Activated CD8-positive, alpha-beta memory T cell treated with anti-CD3 and anti-CD28 coated beads for 48 hours (primary cell): ENCODE measurements around the gene TXNIP.

Experiments used
- DNase-seq, 3 experiments: peaks; one replicate each; pipeline ENCODE4 v3.0.0-alpha.2; 2020; ENCODE audit warnings: low read depth in 2 of 3, low spot score in 2 of 3

The TXNIP gene

DNA sequence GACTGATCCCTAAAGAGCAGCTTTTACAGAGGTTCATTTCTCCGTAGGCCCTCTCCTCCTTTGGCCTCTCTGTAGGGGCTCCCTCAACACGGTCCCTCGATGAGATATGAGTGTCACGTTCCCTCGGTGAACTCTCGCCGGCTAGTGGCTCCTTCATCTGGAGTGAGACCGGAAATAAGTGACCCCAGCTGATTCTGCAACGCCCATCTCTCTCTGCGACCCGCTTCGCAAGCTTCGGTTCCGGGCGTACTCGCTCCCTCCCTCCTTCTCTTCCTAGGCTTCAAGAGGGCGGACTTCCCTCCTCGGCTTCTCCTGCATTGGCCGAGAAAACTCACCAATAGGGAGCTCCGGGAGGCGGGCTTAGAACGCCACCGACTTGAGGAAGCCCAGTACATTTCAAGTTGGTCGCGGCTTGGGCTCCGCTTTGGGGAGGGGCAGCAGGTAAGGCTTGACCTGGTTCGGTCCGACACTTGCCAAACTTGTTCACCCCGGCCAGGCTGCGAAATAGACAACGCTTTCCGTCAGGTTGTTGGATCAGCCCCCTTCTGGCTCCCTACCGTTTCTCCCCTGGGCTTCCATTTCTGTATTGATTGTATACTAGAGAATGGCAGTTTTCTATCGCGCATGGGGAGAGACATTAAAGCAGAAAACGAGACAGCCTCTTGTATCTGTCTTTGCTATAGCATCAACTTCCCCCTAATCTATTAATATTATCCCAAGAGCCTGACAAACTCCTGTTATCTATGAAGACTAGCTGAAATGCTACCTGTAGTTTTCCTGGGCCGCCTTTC is 31.9 kb downstream of the TXNIP start, which contains the start of the genes ANKRD34A and POLR3GL:
ANKRD34A (minus strand) TSS at position 248 of the 791 bp plus-strand sequence. CDS start 2,816 bp downstream, outside the sequence.
POLR3GL (plus strand) TSS at position 363 of the 791 bp plus-strand sequence. CDS start 10,176 bp downstream, outside the sequence.
- peak; percentile 59 to 74 (median 72) for DNase-seq

DNA sequence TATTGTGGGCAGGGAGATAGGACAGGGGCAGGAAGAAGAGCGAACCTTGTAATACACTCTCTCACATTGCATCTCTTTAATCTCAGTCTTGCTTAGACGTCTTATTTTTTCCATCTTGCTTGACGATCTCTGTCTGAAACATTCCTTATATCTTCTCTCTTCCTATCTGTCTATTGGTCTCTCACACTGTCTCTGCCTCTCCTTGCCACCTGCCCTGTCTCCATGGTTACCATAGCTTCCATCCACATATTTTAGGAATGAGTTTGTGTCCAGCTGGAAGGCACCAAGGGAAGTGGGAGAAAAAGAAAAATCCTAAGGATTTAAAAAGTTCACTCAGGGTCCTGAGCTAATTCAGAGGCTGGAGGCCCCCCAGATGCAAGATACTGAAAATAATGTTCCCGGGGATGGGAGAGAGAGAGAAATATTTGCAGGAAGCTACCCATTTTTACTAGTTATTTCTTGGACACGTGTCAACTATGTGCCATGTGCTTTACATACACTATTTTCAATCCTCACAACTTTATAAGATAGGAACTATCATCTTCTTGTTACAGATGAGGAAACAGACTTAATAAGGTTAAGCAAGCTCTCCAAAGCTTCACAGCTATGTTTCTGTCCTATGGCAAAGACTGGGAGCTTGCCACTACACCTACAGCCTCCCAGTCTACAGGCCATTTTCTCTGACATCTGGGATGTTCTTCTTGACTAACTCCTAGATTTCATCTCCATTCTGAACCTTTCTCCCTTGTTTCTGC is 32.9 kb downstream of the TXNIP start:
- DNase-seq: no peak

DNA sequence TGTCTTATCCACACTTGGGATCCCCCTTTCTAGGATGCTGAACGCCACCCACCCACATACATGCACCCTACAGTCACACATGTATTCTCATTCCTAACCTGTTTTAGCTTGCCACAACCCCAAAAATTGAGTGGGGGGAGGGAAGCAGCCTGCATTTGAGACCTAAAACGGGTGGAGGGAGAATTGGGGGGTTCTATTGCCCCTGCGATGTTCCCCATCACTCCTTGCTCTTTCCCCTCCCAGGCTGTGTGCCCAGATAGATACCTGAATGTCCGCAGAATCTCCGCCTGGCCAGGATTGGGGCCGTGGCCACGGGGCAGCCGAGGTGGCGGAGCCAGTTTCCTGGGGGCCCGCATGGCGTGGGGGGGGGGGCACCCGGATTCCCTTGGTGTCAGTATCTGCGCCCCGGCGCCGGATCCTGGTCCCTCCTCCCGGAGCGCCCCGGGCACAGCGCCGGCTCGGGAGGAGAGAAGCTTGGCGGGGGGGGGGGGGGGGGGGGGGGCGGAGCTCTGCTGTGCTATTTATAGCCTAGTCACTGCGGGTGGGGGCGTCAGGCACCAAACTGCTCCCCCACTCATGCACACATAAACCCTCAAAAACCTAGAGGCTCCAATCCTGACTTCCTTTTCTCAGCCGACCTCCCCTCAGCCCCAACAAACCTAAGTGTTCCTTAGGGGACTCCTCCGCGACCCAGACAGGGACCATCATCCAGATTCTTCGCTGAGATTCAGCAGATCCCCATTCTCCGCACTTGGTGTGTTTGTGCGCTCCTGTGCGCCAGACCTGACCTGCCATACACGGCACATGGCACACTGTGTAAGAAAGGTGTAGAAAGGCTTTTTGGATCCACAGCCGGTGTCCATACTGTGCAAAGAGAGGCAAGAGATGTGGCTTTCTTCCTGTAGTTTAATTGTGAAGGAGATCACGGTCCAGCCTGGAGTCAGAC is 33.9 kb downstream of the TXNIP start:
- peak in 1 of 3 experiments; percentile 36 for DNase-seq

DNA sequence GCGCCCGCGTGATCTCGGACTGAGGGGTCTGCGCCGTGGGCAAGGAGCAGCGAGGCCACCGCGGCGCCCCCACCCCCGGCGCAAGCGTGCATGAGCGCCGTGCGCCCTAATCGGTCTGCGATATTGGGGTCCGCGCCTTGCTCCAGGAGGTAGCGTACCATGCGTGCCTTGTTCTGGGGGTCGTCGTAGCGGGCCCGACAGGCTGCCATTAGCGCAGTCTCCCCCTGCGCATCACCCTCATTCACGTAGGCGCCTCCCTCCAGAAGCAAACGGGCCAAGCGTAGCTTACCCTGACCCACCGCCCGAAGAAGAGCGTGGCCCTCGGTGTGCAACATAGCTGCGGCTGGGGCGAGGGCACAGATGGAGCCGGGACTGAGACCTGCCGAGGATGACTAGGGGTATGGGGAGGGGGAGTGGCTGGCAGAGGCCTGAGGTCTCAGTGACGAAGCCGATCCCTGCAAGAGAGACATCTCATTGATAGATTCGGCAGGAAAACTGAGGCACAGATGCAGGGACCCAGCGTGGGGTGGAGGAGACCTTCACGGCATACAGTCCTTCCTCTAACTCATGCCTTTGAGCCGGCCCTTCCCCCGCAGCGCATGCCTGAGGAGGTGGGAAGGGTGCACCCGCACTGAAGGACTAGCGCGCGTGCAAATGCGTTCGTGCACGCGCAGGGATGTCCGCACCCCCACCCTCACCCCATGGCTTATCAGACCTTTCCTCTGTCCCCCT is 34.8 kb downstream of the TXNIP start:
- DNase-seq: peak in 1 of 3 experiments; percentile 39

DNA sequence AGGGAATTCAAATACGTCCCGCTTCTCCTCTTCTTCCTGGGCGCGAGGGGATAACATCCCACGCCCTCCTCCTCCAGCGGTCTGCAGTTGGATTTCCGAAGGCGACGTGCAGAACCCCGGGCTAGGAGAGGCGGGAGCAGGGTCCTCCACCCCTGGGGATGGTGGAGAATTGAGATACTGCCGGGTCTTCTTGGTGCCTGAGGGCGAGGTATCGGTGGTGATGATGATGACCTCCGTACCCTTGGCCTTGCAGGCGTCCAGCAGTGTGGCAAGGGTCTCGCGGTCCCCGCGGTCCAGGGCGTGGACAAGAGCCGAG is 35.3 kb downstream of the TXNIP start:
- DNase-seq: no peak

DNA sequence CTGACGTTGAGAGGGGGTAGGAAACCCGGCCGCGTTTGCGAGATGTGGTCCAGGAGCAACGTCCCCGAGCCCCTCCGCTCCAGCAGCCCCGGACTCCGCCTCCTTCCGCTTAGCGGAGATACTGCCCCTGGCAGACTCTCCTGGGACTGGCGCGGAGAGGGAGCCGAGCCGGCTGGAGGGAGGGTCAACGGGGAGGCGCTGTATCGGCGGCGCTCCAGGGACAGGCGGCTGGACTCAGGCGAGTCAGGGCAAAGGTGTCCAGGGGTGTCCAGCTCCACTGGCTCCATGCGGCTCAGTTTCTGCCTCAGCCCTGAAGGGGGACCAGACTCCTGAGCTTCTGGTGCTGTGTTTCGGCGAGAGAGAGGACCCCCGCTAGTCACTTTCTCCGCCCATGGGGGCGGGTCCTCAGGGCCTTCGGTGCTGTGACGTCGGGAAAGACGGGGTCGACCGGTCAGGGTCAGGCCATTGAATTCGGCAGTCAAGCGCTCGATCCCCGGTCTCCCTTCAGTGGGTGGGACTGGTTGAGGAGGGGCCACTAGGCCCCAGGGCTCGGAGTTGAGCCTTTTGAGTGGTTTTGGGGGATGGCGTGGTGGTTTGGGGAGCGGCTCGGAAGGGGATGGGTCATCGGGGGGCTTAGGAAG is 35.8 kb downstream of the TXNIP start:
- DNase-seq: no peak

DNA sequence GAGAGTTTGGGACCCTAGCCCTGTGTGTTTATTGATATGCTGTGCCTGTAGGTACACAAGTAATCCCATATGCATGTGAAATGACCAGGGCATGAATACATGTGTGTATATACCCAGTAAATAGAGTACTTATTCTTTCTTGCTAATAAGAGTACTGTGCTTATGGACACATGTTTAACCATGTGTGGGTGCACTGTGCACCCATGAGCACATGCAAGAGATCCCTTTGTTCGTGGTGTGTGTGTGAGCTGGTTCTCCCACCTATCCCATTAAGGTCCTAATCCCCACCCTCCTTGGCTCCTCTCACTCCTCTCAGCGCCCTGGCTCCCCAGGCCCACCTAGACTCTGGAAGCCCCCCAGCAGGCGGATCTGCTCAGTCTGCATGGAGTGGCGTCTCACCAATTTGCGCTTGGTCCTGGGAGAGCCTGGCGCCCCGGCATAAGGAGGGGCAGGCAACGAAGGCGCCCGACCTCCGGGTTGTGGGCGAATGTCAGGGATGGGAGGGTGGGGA is 36.4 kb downstream of the TXNIP start:
- no peak for DNase-seq

DNA sequence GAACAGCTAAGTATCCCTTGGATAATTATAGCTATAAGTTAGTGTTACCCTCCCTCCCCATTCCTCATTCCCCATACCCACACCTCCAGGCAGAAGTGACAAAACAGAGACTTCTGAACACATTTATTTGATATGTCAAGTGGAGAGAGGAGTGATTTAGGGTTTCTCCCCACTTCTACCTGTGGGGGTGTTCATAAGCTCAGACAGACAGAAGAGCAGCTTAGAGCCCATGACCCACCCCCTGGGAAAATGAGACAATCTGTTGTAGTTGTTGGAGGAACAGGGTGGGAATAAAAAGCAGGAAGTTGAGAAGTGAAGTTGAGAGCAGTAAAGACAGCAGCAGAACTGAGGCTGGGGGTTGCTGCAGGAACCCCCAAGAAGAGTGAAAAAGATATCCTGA is 37.0 kb downstream of the TXNIP start:
- no peak for DNase-seq

DNA sequence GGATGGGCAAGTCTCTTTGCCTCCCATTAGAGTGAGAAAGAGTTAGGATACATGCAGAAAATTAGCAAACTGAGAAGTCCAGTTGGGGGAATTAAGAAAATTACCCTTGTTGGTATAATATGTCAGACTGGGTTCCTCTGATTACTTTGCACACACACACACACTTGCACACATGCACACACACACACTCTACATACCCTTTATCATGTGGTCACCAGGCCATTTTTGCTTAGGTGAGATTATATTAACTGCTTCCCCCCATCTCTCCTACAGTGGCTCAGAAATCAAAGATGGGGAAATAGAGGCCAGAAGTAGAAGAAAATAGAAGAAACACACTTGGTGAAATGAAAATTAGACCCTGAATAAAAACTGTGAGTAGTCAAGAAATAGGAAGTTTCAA is 37.6 kb downstream of the TXNIP start:
- no peak for DNase-seq

DNA sequence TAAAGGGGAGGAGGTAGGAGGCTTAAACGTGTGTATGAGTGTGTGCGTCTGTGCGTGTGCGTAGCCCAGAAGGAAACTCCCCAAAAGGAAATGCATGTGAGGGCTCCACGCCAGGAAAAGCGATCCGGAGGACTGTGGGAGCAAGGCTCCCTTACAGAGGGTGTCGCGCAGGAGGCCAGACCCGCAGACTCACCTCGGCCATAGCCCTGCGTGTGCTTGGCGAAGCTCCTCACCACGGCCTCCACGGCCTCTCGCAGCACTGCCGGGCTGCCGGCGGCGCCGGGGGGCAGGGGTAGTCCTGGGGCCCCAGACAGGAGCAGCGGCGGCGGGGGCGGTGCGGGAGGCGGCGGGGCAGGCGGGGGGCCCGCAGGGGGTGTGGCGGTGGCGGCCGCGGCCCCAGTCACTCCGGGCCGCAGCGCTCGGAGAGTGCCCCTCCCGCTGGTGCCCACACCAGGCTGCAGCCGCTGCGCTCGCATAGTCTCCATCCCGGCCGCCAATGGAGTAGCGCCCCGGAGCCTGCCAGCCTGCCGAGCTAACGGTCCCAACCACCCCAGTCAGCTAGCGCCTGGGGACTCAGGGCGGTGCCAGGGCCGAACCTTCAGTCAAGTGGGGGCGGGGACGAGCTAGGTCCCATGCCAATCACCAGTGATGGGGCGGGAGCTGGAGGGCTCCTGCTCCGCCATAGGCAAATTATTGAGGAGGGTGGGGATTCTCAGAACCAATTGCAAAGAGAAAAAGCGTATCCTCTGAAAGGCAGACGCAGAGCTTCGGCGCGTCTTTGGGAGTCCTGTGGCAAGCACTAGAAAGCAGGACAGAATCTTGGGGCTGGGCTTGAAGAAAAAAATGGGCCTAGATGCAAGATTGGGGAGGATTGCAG is 38.7 kb downstream of the TXNIP start, which contains the start of gene LIX1L:
LIX1L (minus strand) TSS at position 575 of the 877 bp plus-strand sequence; CDS start at position 485, 90 bp downstream.
- peak; percentile 75 to 86 (median 84) for DNase-seq

DNA sequence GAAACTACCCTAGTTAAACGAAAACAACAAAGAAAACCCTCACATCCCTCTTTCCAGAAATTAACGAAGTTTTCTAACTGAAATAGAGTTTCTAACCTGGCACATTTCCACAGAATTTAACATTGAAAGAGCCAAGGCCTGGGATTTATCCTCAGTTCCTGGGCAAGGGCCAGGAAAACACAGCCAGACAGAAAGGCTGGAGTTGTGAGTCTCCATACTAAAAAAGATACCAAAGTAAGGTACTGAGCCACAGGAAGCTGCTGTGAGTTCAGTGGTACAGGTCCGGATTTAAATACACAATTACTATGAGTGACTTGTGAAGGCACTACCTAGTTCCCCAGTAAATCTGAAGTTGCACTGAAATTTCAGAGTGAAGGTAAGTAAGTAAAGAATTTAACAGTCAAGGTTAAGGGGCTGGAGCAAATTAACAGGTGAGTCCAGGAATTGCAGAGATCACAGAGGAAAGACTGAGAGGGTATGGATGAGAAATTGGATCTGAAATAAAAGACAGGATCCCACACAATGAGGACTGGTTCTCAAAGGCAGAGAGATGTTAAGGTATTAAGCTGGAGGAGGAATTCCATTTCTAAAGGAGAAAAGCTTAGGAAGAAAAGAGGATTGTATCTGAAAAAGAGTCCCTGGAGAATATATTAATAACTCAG is 39.5 kb downstream of the TXNIP start:
- no peak for DNase-seq

DNA sequence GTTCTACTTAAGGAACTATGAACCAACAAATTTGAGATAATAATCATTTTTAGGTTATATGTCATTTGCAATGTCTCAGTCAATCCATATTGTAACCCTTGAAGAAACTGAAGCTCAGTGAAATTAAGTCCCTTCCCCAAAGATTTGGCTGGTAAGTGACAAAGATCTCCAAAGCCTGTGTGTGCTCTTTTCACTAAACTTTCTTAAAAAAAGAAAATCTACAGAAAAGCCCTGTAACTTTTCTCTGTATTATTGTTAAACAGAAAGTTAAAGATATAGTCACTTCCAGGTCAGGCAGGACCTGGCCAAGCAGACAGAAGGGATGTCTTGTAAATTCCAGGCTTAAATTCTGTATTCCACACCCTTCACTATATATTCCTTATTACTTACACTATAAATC is 40.0 kb downstream of the TXNIP start:
- DNase-seq: no peak

DNA sequence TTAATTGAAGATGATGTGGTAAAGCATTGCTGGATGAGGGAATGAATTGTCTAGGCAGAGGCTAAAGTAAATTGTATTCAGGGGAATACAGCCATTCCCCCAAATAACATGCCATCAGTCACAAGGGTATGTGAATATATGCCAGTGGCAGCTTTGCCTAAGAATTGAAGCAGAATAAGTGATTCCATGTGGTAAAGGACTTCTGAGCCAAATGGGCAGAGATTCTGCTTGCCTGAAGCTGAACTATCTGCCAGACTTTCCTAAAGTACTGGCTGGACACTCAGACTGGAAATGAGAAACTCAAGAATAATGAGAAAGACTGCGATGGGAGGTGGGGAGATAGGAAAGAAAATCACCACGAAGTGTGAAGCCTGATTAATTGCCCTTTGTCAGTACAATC is 40.9 kb downstream of the TXNIP start:
- no peak for DNase-seq

DNA sequence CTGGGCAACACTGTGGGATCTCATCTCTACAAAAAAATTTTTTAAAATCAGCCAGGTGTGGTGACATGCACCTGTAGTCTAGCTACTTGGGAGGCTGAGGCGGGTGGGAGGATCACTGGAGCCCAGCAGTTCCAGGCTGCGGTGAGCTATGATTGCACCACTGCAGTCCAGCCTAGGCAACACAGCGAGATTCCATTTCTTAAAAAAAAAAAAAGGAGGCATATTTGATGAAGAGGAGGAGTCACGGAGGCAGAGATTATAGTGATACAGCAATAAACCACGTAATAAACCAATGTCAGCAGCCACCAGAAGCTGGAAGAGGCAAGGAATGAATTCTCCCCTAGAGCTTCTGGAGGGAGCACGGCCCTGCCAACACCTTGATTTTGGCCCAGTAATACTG is 42.5 kb downstream of the TXNIP start:
- no peak for DNase-seq

DNA sequence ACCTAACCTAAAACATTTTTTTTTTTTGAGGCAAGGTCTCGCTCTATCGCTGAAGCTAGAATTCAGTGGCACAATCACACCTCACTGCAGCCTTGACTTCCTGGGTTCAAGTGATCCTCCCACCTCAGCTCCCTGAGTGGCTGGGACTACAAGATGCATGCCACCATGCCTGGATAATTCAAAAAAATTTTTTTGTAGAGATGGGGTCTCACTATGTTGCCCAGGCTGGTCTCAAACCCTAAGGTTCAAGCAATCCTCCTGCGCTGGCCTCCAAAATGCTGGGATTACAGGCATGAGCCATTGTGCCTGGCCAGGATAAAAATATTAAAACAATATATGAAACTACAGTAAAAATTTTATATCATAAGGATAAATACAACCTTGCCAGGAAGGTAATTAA is 43.5 kb downstream of the TXNIP start:
- no peak for DNase-seq

DNA sequence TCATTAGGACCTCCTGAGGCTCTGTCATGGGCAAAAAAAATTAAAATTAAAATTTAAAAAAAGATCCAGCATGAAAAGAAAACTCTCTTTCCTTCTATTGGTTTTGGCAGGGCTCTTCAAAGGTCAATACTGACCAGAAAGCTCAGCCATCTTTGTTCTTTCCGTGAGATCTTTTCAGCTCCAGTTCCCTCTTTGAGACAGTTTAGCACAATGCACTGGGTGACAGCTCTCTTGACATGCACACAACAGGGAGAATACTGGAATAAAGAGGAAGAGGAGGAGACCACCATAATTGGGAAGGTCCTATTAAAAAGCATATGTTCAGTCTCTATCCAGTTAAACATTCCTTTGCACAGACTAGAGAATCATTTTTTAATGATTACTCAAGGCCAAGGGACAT is 44.9 kb downstream of the TXNIP start:
- DNase-seq: no peak

DNA sequence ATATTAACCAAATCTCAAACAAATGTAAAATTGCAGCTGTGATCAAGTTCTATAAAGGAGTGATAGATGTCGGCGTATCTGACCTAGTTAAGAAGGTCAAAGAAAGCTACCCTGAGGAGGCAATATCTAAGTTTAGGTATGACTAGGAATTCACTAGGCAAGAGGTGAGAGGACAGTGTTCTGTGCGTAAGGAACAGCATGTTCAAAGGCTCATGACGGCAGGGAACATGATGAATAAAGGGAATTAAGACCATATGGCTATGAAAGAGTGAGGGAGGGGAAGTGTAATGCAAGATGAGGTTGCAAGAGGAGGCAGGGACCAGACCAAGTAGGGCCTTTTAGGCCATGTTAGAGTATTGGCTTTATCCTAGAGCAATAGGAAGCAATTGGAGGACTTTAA is 47.2 kb downstream of the TXNIP start:
- no peak for DNase-seq

DNA sequence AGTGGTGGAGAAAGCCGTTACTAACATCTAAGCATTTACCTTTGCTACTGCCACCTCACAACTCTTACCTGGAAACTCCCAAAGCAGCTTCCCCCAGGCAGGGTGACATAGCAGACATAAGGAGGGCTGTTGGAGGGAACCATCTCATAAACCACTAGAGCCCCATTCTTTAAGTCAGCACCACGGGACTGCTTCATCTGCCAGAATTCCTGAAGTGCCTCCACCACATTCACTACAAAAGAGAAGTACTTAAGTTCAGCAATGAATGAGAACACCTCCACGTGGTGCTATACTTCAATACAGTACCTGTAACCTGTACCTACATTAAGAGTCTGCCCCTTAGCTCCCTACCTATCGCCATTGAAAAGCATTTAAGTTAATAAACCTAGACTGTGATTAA is 48.8 kb downstream of the TXNIP start:
- no peak for DNase-seq
